CD8-positive, alpha-beta memory T cell (primary cell): ENCODE results near the gene SLC44A1. TPM values are rescaled to one million over a fixed set of nuclear protein-coding genes. Genes with fewer than 3 reads are reported as not detected.
"Not testable (repeated sequence)": the region's sequence is repeated elsewhere in the genome, so short reads cannot be mapped to it uniquely, and the experiment has no call there.

Experiments used
- CTCF ChIA-PET: fragments of 350-600 bp; sonication (Branson Sonifier 250); formaldehyde crosslinking; loops from one replicate; lab custom pipeline; 2021; ENCODE audit warnings: antibody characterized with exemption; lab: Charles Lee
- POLR2A ChIA-PET: fragments of 350-600 bp; sonication (Branson Sonifier 250); formaldehyde crosslinking; loops from one replicate; lab custom pipeline; 2021; ENCODE audit warnings: antibody characterized with exemption; lab: Charles Lee
- DNase-seq, 5 donors: peaks; one replicate each; pipeline versions ENCODE4 v3.0.0 to v3.0.0-alpha.2; 2020 to 2022; ENCODE audit warnings: mixed read lengths in 1 of 5
- H3K27ac ChIP-seq: one replicate; pipeline ENCODE4 v1.7.0; 2013; ENCODE audit warnings: low read depth, mild to moderate bottlenecking, low read length, moderate library complexity
- H3K27me3 ChIP-seq: 2 replicates; pipeline ENCODE4 v1.7.0; 2013; ENCODE audit warnings: low read length, mild to moderate bottlenecking; ENCODE audit not compliant: insufficient read depth, poor library complexity, severe bottlenecking
- H3K36me3 ChIP-seq: 2 replicates; pipeline ENCODE4 v1.7.0; 2013; ENCODE audit warnings: mild to moderate bottlenecking, low read length, moderate library complexity; ENCODE audit not compliant: insufficient read depth
- H3K4me1 ChIP-seq: 2 replicates; pipeline ENCODE4 v1.7.0; 2013; ENCODE audit warnings: mild to moderate bottlenecking, low read length, moderate library complexity; ENCODE audit not compliant: insufficient read depth
- H3K4me3 ChIP-seq: 2 replicates; pipeline ENCODE4 v1.7.0; 2013; ENCODE audit warnings: mild to moderate bottlenecking, low read length
- H3K9me3 ChIP-seq: 2 replicates; pipeline ENCODE4 v1.7.0; 2013; ENCODE audit warnings: mild to moderate bottlenecking, low read length
- H3K27ac Mint-ChIP-seq, 8 donors: one replicate each; pipeline ENCODE4 v1.8.0; 2020 to 2021; ENCODE audit warnings: mixed read lengths in 8 of 8, mild to moderate bottlenecking in 6 of 8, inconsistent platforms in 3 of 8, moderate library complexity in 3 of 8
- H3K27me3 Mint-ChIP-seq, 2 donors: one replicate each; pipeline ENCODE4 v1.8.0; 2020 to 2021; ENCODE audit warnings: mixed read lengths in 2 of 2, mild to moderate bottlenecking in 1 of 2, moderate library complexity in 1 of 2
- H3K36me3 Mint-ChIP-seq, 3 donors: one replicate each; pipeline ENCODE4 v1.8.0; 2020 to 2021; ENCODE audit warnings: mixed read lengths in 3 of 3, inconsistent platforms in 1 of 3, mild to moderate bottlenecking in 1 of 3
- H3K4me1 Mint-ChIP-seq, 3 donors: one replicate each; pipeline ENCODE4 v1.8.0; 2020 to 2021; ENCODE audit warnings: mixed read lengths in 3 of 3, inconsistent platforms in 1 of 3, mild to moderate bottlenecking in 1 of 3
- H3K4me3 Mint-ChIP-seq, 7 donors: one replicate each; pipeline ENCODE4 v1.8.0; 2020 to 2021; ENCODE audit warnings: mixed read lengths in 7 of 7, mild to moderate bottlenecking in 6 of 7, moderate library complexity in 4 of 7, inconsistent platforms in 2 of 7
- H3K9me3 Mint-ChIP-seq, 5 donors: one replicate each; pipeline ENCODE4 v1.8.0; 2020 to 2022; ENCODE audit warnings: mixed read lengths in 5 of 5, mild to moderate bottlenecking in 3 of 5, moderate library complexity in 2 of 5, inconsistent platforms in 1 of 5
- polyA plus RNA-seq: library from polyadenylated mRNA; unstranded; fragments of 300-500 nt; fragmentation: Illumina TruSeq; gene quantifications from one replicate; pipeline ENCODE4 v1.2.3, GENCODE V29; 2021
- total RNA-seq, 2 experiments: library from RNA; stranded (reverse); gene quantifications; one replicate each; pipeline ENCODE4 v1.2.3, GENCODE V29; 2021

Gene SLC44A1
- total and polyA plus RNA-seq, 3 experiments from 2014 or later: 7.8 to 14.9 (median 8.3) TPM

GRCh38 chr9:105251733-105252404, 7.4 kb downstream of the SLC44A1 start:
- CTCF ChIA-PET: interaction anchor here (1.2 kb wide), 1 partner anchor 10 kb away, joined by 3 read pairs; no protein-coding TSS in a partner anchor
- no peak overlapping the region for H3K27ac Mint-ChIP-seq
- POLR2A ChIA-PET: no interaction called here

GRCh38 chr9:105252405-105252756, 7.9 kb downstream of the SLC44A1 start:
- DNase-seq: no peak
- POLR2A ChIA-PET: no interaction called here
- CTCF ChIA-PET: interaction anchor here (1.2 kb wide), 1 partner anchor 9 kb away, joined by 3 read pairs; no protein-coding TSS in a partner anchor
- H3K36me3 Mint-ChIP-seq: no peaks in the 10 kb centered on the region
- H3K4me1 ChIP-seq: no peaks in the 10 kb centered on the region
- no peaks in the 10 kb centered on the region for H3K36me3 ChIP-seq
- H3K9me3 ChIP-seq: no peaks in the 10 kb centered on the region
- H3K4me3 ChIP-seq: no peak overlapping the region
- H3K9me3 Mint-ChIP-seq: no peaks in the 10 kb centered on the region
- H3K27me3 ChIP-seq: no peaks in the 10 kb centered on the region
- H3K27me3 Mint-ChIP-seq: no peaks in the 10 kb centered on the region
- peaks cover 0 to 4% (median 0%) of the 10 kb centered on the region in 3 donors for H3K4me1 Mint-ChIP-seq
- no peak overlapping the region for H3K4me3 Mint-ChIP-seq
- no peak overlapping the region for H3K27ac ChIP-seq
- no peak overlapping the region for H3K27ac Mint-ChIP-seq

More at GRCh38 chr9:105251733-105252404, 7.4 kb downstream of the SLC44A1 start:
- H3K9me3 ChIP-seq: no peaks in the 10 kb centered on the region
- H3K27me3 ChIP-seq: no peaks in the 10 kb centered on the region
- H3K4me3 ChIP-seq: no peak overlapping the region
- Mint-ChIP-seq H3K4me1 (peaks cover 0 to 4% (median under 1%) of the 10 kb centered on the region in 3 donors), H3K27me3 (no peaks in the 10 kb centered on the region), H3K9me3 (no peaks in the 10 kb centered on the region), H3K4me3 (peak overlapping the region in 1 of 7 donors; percentile 15), H3K36me3 (no peaks in the 10 kb centered on the region)
- DNase-seq: no peak
- no peak overlapping the region for H3K27ac ChIP-seq
- no peaks in the 10 kb centered on the region for H3K36me3 ChIP-seq
- no peaks in the 10 kb centered on the region for H3K4me1 ChIP-seq

DNA sequence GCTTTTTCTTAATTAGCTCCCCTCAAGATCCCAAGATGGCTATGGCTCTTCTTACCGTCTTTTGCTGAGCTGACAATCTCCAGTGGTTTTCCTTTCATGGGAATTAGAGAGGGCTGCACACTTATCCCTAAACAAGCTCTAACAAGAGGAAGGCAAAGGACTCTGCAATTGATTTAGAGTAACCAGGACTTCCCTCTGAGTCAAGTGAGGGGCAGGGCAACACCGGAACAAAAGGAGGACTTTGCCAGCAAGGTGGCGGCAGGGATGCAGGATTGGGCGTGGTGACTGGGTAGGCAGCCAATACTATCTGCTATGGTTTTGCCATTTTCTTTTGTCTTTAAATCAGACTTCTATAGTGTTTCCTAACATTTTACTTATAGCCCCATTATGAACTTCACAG, 9.8 kb downstream of the SLC44A1 start:
- no peak overlapping the region for H3K27ac Mint-ChIP-seq
- no peak overlapping the region for H3K27ac ChIP-seq
- no peak for DNase-seq
- H3K9me3 Mint-ChIP-seq: no peaks in the 10 kb centered on the region
- no peaks in the 10 kb centered on the region for H3K27me3 Mint-ChIP-seq
- no peaks in the 10 kb centered on the region for H3K36me3 ChIP-seq
- H3K36me3 Mint-ChIP-seq: no peaks in the 10 kb centered on the region
- no peak overlapping the region for H3K4me3 Mint-ChIP-seq
- no peaks in the 10 kb centered on the region for H3K9me3 ChIP-seq
- CTCF ChIA-PET: interaction anchor here (1.1 kb wide), 1 partner anchor 9 kb away, joined by 3 read pairs; the partner anchor contains the start of gene SLC44A1
- H3K4me3 ChIP-seq: no peak overlapping the region
- POLR2A ChIA-PET: no interaction called here
- H3K4me1 Mint-ChIP-seq: peaks cover 0 to 3% (median 1%) of the 10 kb centered on the region in 3 donors
- H3K4me1 ChIP-seq: no peaks in the 10 kb centered on the region
- H3K27me3 ChIP-seq: no peaks in the 10 kb centered on the region

DNA sequence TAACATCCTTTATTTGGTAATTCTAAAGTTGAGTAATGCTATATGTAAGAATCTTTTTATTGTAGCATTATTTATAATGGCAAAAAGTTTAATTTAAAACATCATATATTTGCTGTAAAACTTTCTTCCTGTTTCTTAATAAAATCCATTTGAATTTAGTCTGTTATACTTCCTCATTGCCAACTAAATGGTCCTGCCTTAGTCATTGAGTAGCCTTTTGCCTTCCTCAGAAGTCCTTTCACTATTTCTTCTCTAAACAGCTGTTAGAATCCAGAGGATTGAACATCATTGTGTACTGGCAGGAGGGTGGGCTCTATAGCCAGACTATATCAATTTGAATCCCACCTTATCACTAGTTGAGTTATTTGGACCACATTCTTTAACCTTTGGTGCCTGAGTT, 11.0 kb downstream of the SLC44A1 start:
- H3K4me1 ChIP-seq: no peaks in the 10 kb centered on the region
- H3K36me3 ChIP-seq: no peaks in the 10 kb centered on the region
- CTCF ChIA-PET: interaction anchor here (0.6 kb wide), 1 partner anchor 99 kb away, joined by 3 read pairs; no protein-coding TSS in a partner anchor
- Mint-ChIP-seq H3K4me1 (peaks cover 0 to 6% (median 3%) of the 10 kb centered on the region in 3 donors), H3K36me3 (no peaks in the 10 kb centered on the region), H3K4me3 (no peak overlapping the region), H3K27me3 (no peaks in the 10 kb centered on the region), H3K27ac (no peak overlapping the region), H3K9me3 (no peaks in the 10 kb centered on the region)
- no peak overlapping the region for H3K27ac ChIP-seq
- no peaks in the 10 kb centered on the region for H3K9me3 ChIP-seq
- DNase-seq: no peak
- POLR2A ChIA-PET: interaction anchor here (0.6 kb wide), 1 partner anchor 157 kb away, joined by 6 read pairs; no protein-coding TSS in a partner anchor
- no peak overlapping the region for H3K4me3 ChIP-seq
- H3K27me3 ChIP-seq: no peaks in the 10 kb centered on the region

DNA sequence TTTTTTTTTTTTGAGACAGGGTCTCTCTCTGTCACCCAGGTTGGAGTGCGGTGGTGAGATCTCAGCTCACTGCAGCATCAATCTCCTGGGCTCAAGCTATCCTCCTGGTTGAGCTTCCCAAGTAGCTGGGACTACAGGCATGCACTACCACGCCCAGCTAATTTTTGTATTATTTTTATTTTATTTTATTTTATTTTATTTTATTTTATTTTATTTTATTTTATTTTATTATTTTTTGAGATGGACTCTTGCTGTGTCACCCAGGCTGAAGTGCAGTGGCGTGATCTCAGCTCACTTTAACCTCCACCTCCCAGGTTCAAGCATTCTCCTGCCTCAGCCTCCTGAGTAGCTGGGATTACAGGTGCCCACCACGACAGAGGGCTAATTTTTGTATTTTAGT, 12.1 kb downstream of the SLC44A1 start:
- H3K27me3 Mint-ChIP-seq, H3K4me3 Mint-ChIP-seq, POLR2A ChIA-PET, H3K27me3 ChIP-seq, H3K36me3 ChIP-seq, H3K27ac ChIP-seq, H3K36me3 Mint-ChIP-seq, H3K4me1 ChIP-seq, H3K9me3 ChIP-seq, H3K27ac Mint-ChIP-seq, H3K4me1 Mint-ChIP-seq, H3K9me3 Mint-ChIP-seq, DNase-seq, H3K4me3 ChIP-seq: not testable (repeated sequence)
- CTCF ChIA-PET: interaction anchor here (1.7 kb wide), 1 partner anchor 9 kb away, joined by 4 read pairs; no protein-coding TSS in a partner anchor

DNA sequence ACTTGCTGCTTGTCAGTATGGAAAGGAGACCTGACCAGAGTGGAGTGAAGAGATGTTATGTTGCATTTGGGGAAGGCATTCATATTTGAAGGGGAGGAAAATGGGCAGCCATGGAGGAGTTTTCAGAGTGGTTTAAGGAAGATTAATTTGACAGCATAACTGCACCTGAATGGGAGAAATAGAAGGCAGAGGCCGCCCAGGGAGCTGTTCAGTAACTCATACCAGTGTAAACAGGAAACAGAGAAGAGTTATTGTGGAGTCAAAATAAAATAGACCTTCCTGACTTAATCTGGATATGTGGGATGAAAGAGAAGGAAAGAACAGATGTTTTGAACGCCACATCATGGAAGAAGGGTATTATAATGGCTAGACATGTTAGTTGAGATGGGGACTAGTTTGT, 13.4 kb downstream of the SLC44A1 start:
- H3K9me3 ChIP-seq: no peaks in the 10 kb centered on the region
- no peaks in the 10 kb centered on the region for H3K36me3 ChIP-seq
- Mint-ChIP-seq H3K9me3 (no peaks in the 10 kb centered on the region), H3K36me3 (no peaks in the 10 kb centered on the region), H3K27me3 (no peaks in the 10 kb centered on the region), H3K4me1 (peaks cover 0 to 6% (median 3%) of the 10 kb centered on the region in 3 donors), H3K27ac (peak overlapping the region in 1 of 8 donors; percentile 0), H3K4me3 (no peak overlapping the region)
- H3K4me3 ChIP-seq: no peak overlapping the region
- H3K27me3 ChIP-seq: no peaks in the 10 kb centered on the region
- POLR2A ChIA-PET: no interaction called here
- no peak overlapping the region for H3K27ac ChIP-seq
- DNase-seq: no peak
- CTCF ChIA-PET: interaction anchor here (1.7 kb wide), 1 partner anchor 10 kb away, joined by 4 read pairs; no protein-coding TSS in a partner anchor
- H3K4me1 ChIP-seq: no peaks in the 10 kb centered on the region

DNA sequence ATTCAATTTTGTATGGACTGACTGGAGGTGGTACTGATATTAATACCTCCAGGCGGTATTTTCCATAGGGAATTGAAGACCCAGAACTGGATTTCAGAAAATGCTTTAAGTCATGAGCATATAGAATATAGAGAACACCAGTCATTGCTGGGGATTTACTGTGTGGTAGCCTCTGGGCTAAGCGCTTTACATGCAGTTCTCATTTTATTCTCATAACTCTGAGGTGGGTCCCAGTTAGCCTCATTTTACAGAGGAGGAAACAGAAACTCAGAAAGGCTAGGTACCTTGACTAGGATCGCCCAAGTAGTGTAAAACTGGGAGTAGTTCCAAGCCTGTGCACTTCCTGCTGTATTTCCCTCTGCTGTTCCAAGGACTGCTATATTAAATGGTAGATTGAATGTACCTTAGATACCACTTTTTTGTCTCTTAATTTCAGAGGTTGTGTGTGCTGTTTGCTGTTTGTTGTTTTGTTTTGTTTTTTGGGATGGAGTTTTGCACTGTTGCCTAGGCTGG, 13.8 kb downstream of the SLC44A1 start:
- no peak overlapping the region for H3K4me3 Mint-ChIP-seq
- H3K4me3 ChIP-seq: no peak overlapping the region
- H3K27ac ChIP-seq: no peak overlapping the region
- H3K27me3 Mint-ChIP-seq: no peaks in the 10 kb centered on the region
- H3K27me3 ChIP-seq: no peaks in the 10 kb centered on the region
- no peaks in the 10 kb centered on the region for H3K9me3 ChIP-seq
- ChIA-PET POLR2A (no interaction called here), CTCF (no interaction called here)
- no peaks in the 10 kb centered on the region for H3K4me1 ChIP-seq
- H3K27ac Mint-ChIP-seq: no peak overlapping the region
- peaks cover 0 to 9% (median 3%) of the 10 kb centered on the region in 3 donors for H3K4me1 Mint-ChIP-seq
- DNase-seq: no peak
- H3K9me3 Mint-ChIP-seq: no peaks in the 10 kb centered on the region
- H3K36me3 Mint-ChIP-seq: no peaks in the 10 kb centered on the region
- H3K36me3 ChIP-seq: no peaks in the 10 kb centered on the region

DNA sequence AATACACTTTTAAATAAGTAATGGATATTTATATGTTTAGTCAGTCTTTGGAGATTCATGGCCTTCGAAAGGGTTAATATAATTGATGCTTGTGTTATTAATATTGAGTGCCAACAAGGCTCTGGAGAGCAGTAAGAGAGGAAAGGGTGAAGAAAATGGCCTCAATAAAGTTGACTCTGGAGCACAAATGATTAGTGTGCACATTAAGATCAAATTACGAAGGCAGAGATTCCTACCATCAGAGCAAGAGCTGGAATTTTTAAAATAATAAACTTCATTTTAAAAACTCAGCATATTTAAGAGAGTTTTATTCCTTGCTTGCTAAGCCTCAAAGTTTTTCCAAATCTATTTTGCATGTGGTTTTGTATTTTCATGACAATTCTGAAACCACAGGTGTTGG, 14.8 kb downstream of the SLC44A1 start:
- Mint-ChIP-seq H3K27me3 (no peaks in the 10 kb centered on the region), H3K4me1 (peaks cover 2 to 9% (median 4%) of the 10 kb centered on the region in 3 donors), H3K9me3 (no peaks in the 10 kb centered on the region), H3K36me3 (no peaks in the 10 kb centered on the region), H3K27ac (no peak overlapping the region), H3K4me3 (no peak overlapping the region)
- no peaks in the 10 kb centered on the region for H3K36me3 ChIP-seq
- DNase-seq: no peak
- ChIA-PET CTCF (no interaction called here), POLR2A (no interaction called here)
- H3K27me3 ChIP-seq: no peaks in the 10 kb centered on the region
- no peaks in the 10 kb centered on the region for H3K4me1 ChIP-seq
- no peaks in the 10 kb centered on the region for H3K9me3 ChIP-seq
- H3K27ac ChIP-seq: no peak overlapping the region
- no peak overlapping the region for H3K4me3 ChIP-seq
